Endothelial cell of umbilical vein (primary cell): ENCODE results near the gene UQCC2. TPM values are rescaled to one million over a fixed set of nuclear protein-coding genes. Genes with fewer than 3 reads are reported as not detected.

Experiments used
- BruUV-seq: library from RNA; stranded (reverse); fragments of 400-500 nt; replicated peaks from 2 replicates; lab custom pipeline; 2021; lab: Mats Ljungman, UMichigan
- CTCF ChIA-PET: fragments of 300-600, 350-600 bp; sonication (Branson Sonifier 250); formaldehyde crosslinking; loops from one replicate; lab custom pipeline; 2021; ENCODE audit warnings: antibody characterized with exemption, inconsistent platforms; lab: Charles Lee
- POLR2A ChIA-PET: fragments of 300-600, 350-600 bp; sonication (Branson Sonifier 250); formaldehyde crosslinking; loops from one replicate; lab custom pipeline; 2021; ENCODE audit warnings: antibody characterized with exemption, inconsistent platforms; lab: Charles Lee
- DNase-seq: peaks from one replicate; pipeline ENCODE4 v3.0.0-alpha.2; 2011; ENCODE audit warnings: low read depth, low spot score
- FAIRE-seq: peaks from 2 replicates; lab custom pipeline; 2011; peaks lifted over from hg19 to GRCh38; lab: Jason Lieb, UNC
- H2AFZ ChIP-seq: 2 replicates; pipeline ENCODE4 v1.6.0; 2012; ENCODE audit warnings: low read depth, low read length, control low read depth, inconsistent platforms
- H3K27ac ChIP-seq: 2 replicates; pipeline ENCODE4 v1.5.1; 2011; ENCODE audit warnings: low read depth, mild to moderate bottlenecking, control low read depth, low read length, moderate library complexity; ENCODE audit not compliant: insufficient read depth
- H3K27me3 ChIP-seq, 2 experiments: 2 replicates each; pipeline versions ENCODE4 v1.6.0 to v1.6.1; 2011; ENCODE audit warnings: low read length in 2 of 2, mixed read lengths in 1 of 2; ENCODE audit not compliant: control insufficient read depth in 2 of 2, insufficient read depth in 2 of 2
- H3K36me3 ChIP-seq, 2 experiments: 2 replicates in 1 of 2; 3 replicates in 1 of 2; pipeline ENCODE4 v1.5.1; 2011; ENCODE audit warnings: low read length in 2 of 2, mild to moderate bottlenecking in 1 of 2, moderate library complexity in 1 of 2; ENCODE audit not compliant: control insufficient read depth in 2 of 2, insufficient read depth in 2 of 2; ENCODE audit errors: extremely low read depth in 1 of 2
- H3K4me1 ChIP-seq: 3 replicates; pipeline ENCODE4 v1.5.1; 2011; ENCODE audit warnings: mild to moderate bottlenecking, low read length; ENCODE audit not compliant: control insufficient read depth, insufficient read depth; ENCODE audit errors: extremely low read depth
- H3K4me2 ChIP-seq: 2 replicates; pipeline ENCODE4 v1.6.1; 2011; ENCODE audit warnings: low read length, control low read depth, mixed read lengths; ENCODE audit not compliant: insufficient read depth
- H3K4me3 ChIP-seq, 3 experiments: fragments of 200-600 bp in 1 of 3; sonication (generic), shearing (Covaris generic) in 1 of 3; replicated peaks in 1 of 3; 2 replicates each; pipeline ENCODE4 v1.5.1; 2011 to 2016; ENCODE audit warnings: control low read depth in 3 of 3, low read length in 3 of 3, mild to moderate bottlenecking in 2 of 3, inconsistent platforms in 1 of 3, low read depth in 1 of 3, moderate library complexity in 1 of 3; ENCODE audit not compliant: insufficient read depth in 1 of 3
- H3K79me2 ChIP-seq: 2 replicates; pipeline ENCODE4 v1.6.0; 2012; ENCODE audit warnings: low read length, inconsistent platforms; ENCODE audit not compliant: control insufficient read depth, insufficient read depth
- H3K9ac ChIP-seq: replicated peaks from 2 replicates; pipeline ENCODE3; 2011; ENCODE audit warnings: low read length, control low read depth; ENCODE audit not compliant: insufficient read depth; ENCODE audit errors: extremely low read depth
- H3K9me1 ChIP-seq: replicated peaks from 3 replicates; pipeline ENCODE4 v1.6.0; 2011; ENCODE audit warnings: mild to moderate bottlenecking, low read length; ENCODE audit not compliant: control insufficient read depth, insufficient read depth; ENCODE audit errors: extremely low read depth
- H3K9me3 ChIP-seq: replicated peaks from 2 replicates; pipeline ENCODE4 v1.5.1; 2012; ENCODE audit warnings: low read length, inconsistent platforms; ENCODE audit not compliant: control insufficient read depth, insufficient read depth
- H4K20me1 ChIP-seq: replicated peaks from 2 replicates; pipeline ENCODE3; 2011; ENCODE audit warnings: mild to moderate bottlenecking, low read length; ENCODE audit not compliant: control insufficient read depth, insufficient read depth; ENCODE audit errors: extremely low read depth
- EZH2 ChIP-seq: IDR thresholded peaks from 2 replicates; pipeline ENCODE4 v1.6.1; 2012; ENCODE audit warnings: borderline replicate concordance, low read depth, mild to moderate bottlenecking, moderate library complexity, low read length, inconsistent platforms; ENCODE audit not compliant: severe bottlenecking
- FOS ChIP-seq: IDR thresholded peaks from 2 replicates; pipeline ENCODE4 v1.6.1; 2011; ENCODE audit warnings: mild to moderate bottlenecking, low read length, moderate library complexity, borderline replicate concordance; ENCODE audit not compliant: insufficient read depth
- GATA2 ChIP-seq: IDR thresholded peaks from 2 replicates; pipeline ENCODE4 v1.7.0; 2011; ENCODE audit warnings: low read depth, mild to moderate bottlenecking, moderate library complexity, mixed read lengths, low read length; ENCODE audit not compliant: insufficient read length, insufficient read depth
- JUN ChIP-seq: IDR thresholded peaks from 2 replicates; pipeline ENCODE4 v1.6.1; 2011; ENCODE audit warnings: borderline replicate concordance, low read depth; ENCODE audit not compliant: insufficient read length, insufficient read depth
- MYC ChIP-seq: IDR thresholded peaks from one replicate; pipeline ENCODE4 v1.6.1; 2011; ENCODE audit warnings: mild to moderate bottlenecking, low read depth, low read length
- POLR2A ChIP-seq: IDR thresholded peaks from 2 replicates; pipeline ENCODE4 v1.6.1; 2012; ENCODE audit warnings: low read depth, mild to moderate bottlenecking, control low read depth, low read length
- POLR2AphosphoS5 ChIP-seq: IDR thresholded peaks from 2 replicates; pipeline ENCODE4 v1.6.1; 2012; ENCODE audit warnings: low read depth, mild to moderate bottlenecking, control low read depth, low read length, moderate library complexity; ENCODE audit not compliant: insufficient read depth
- dilution Hi-C: fragments of 300-500 bp; cut with MboI; formaldehyde crosslinking; loops from one replicate; pipeline ENCODE4 v1.15.0; 2019; ENCODE audit warnings: low sequenced_read_pairs; ENCODE audit not compliant: extremely low pct_ligation_motif_present
- intact Hi-C: fragments of 100-400 bp; cut with micrococcal nuclease; formaldehyde crosslinking; loops from one replicate; pipeline ENCODE4 v1.10.0; 2022
- polyA plus RNA-seq, 4 experiments: library from polyadenylated mRNA; depleted of rRNA in 3 of 4; stranded (reverse) in 3 of 4; unstranded in 1 of 4; fragments of >200 nt; gene quantifications; 2 replicates each; pipeline versions ENCODE4 v1.2.1 to v1.2.3, GENCODE V29; 2011 to 2012; ENCODE audit warnings: missing spikeins in 1 of 4
- total RNA-seq: library from RNA; stranded (reverse); gene quantifications from 2 replicates; pipeline ENCODE4 v1.2.3, GENCODE V29; 2021
- TF ChIP-seq, protein P1 (sequence below): IDR thresholded peaks from 2 replicates; pipeline ENCODE4 v1.6.1; 2011; ENCODE audit not compliant: insufficient read depth, insufficient read length
- TF ChIP-seq, protein P2 (sequence below), 2 donors: IDR thresholded peaks; 1 replicate in 1 of 2; 2 replicates in 1 of 2; pipeline ENCODE4 v1.5.1; 2011; ENCODE audit warnings: low read length in 2 of 2, mild to moderate bottlenecking in 2 of 2, moderate library complexity in 2 of 2, control low read depth in 1 of 2, inconsistent platforms in 1 of 2, low read depth in 1 of 2; ENCODE audit not compliant: insufficient read depth in 1 of 2; ENCODE audit errors: extremely low read depth in 1 of 2

The UQCC2 gene
- total and polyA plus RNA-seq, 2 donors (not counting 3 experiments of a cell fraction or from before 2014, with no cell fraction given) = 46.3 to 95.3 TPM

DNA sequence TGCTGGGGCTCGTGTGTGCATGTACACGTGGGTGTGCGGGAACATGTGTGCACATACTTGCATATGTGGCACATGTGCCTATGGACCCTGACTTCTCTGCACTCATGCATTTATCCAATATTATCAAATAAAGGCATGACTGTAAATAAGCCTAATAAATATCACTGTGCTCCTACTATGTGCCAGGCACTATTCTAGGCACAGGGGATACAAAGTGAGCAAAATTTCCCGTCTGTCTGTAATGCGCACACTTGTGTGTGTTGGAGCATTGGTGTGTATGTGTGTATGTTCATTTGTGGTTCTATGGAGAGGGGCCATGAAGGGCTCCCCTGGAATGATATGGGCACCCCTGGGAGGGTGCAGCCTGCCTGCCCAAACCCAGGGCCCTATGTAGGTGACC lies 48.5 kb downstream of the UQCC2 start:
- Histone ChIP-seq H3K79me2 (no peaks in the 10 kb centered on the region), H3K36me3 (peaks cover 0 to 25% of the 10 kb centered on the region in 2 experiments), H3K27ac (no peak overlapping the region), H2AFZ (no peak overlapping the region), H3K4me3 (no peak overlapping the region), H3K4me2 (no peak overlapping the region), H3K4me1 (no peaks in the 10 kb centered on the region), H3K9ac (no peak overlapping the region), H4K20me1 (no peaks in the 10 kb centered on the region), H3K9me3 (no peaks in the 10 kb centered on the region), H3K27me3 (no peaks in the 10 kb centered on the region), H3K9me1 (no peaks in the 10 kb centered on the region)
- intact Hi-C loops = no loop called here
- no peak for TF ChIP-seq JUN
- TF ChIP-seq EZH2 = no peak
- TF ChIP-seq FOS = no peak
- TF ChIP-seq, protein P1, sequence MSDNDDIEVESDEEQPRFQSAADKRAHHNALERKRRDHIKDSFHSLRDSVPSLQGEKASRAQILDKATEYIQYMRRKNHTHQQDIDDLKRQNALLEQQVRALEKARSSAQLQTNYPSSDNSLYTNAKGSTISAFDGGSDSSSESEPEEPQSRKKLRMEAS = no peak
- TF ChIP-seq, protein P2, sequence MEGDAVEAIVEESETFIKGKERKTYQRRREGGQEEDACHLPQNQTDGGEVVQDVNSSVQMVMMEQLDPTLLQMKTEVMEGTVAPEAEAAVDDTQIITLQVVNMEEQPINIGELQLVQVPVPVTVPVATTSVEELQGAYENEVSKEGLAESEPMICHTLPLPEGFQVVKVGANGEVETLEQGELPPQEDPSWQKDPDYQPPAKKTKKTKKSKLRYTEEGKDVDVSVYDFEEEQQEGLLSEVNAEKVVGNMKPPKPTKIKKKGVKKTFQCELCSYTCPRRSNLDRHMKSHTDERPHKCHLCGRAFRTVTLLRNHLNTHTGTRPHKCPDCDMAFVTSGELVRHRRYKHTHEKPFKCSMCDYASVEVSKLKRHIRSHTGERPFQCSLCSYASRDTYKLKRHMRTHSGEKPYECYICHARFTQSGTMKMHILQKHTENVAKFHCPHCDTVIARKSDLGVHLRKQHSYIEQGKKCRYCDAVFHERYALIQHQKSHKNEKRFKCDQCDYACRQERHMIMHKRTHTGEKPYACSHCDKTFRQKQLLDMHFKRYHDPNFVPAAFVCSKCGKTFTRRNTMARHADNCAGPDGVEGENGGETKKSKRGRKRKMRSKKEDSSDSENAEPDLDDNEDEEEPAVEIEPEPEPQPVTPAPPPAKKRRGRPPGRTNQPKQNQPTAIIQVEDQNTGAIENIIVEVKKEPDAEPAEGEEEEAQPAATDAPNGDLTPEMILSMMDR (IDR thresholded peaks at IDR 0.05; ENCODE audit: extremely low read depth in 1 of 2, insufficient read depth in 1 of 2, low read depth in 1 of 2, low read length in 2 of 2) = no peak
- ChIA-PET POLR2A (no interaction called here), CTCF (no interaction called here)
- no peak for FAIRE-seq
- dilution Hi-C loops = no loop called here
- DNase-seq = no peak
- no TSS peak for BruUV-seq

DNA sequence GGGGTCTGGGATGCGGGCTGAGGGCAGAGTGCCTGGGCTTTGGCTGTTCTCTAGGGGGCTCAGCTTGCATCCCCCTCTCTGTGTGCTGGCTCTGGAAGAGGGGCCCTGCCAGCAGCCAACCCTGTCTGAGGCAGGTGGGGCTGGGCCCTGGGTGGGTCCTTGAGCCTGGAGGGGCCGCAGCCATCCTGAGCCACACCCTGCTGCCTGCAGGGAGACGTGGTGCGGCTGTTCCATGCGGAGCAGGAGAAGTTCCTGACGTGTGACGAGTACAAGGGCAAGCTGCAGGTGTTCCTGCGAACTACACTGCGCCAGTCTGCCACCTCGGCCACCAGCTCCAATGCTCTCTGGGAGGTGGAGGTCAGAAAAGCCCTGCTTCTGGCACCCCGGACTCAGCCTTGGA lies 49.2 kb downstream of the UQCC2 start:
- TF ChIP-seq FOS = no peak
- no peak for TF ChIP-seq MYC
- TF ChIP-seq, protein P2 (IDR thresholded peaks at IDR 0.05; ENCODE audit: extremely low read depth in 1 of 2, insufficient read depth in 1 of 2, low read depth in 1 of 2, low read length in 2 of 2) = no peak
- TF ChIP-seq EZH2 = no peak
- no peak for TF ChIP-seq POLR2AphosphoS5
- TF ChIP-seq, protein P1 = no peak
- no peak for TF ChIP-seq POLR2A
- no peak for TF ChIP-seq JUN
- no peak for TF ChIP-seq GATA2
- intact Hi-C loops (no loop called here), dilution Hi-C loops (no loop called here)
- CTCF ChIA-PET = interaction anchor here (0.9 to 1.0 kb wide), 2 partner anchors 34 to 73 kb away, joined by 4 read pairs; no protein-coding TSS in a partner anchor
- BruUV-seq = no TSS peak
- POLR2A ChIA-PET = no interaction called here
- H3K4me1 ChIP-seq = no peaks in the 10 kb centered on the region
- no peak overlapping the region for H3K9ac ChIP-seq
- no peaks in the 10 kb centered on the region for H3K9me3 ChIP-seq
- H3K36me3 ChIP-seq = peaks cover 0 to 21% of the 10 kb centered on the region in 2 experiments
- H3K27me3 ChIP-seq = no peaks in the 10 kb centered on the region
- no peaks in the 10 kb centered on the region for H4K20me1 ChIP-seq
- no peak overlapping the region for H2AFZ ChIP-seq
- no peak overlapping the region for H3K4me2 ChIP-seq
- FAIRE-seq = no peak
- H3K9me1 ChIP-seq = no peaks in the 10 kb centered on the region
- no peak overlapping the region for H3K27ac ChIP-seq
- no peaks in the 10 kb centered on the region for H3K79me2 ChIP-seq
- DNase-seq = no peak
- H3K4me3 ChIP-seq = no peak overlapping the region
